GM18520 (cell line): ENCODE data around the gene GBP7.
"Not testable (repeated sequence)": the region's sequence is repeated elsewhere in the genome, so short reads cannot be mapped to it uniquely, and the experiment has no call there.

Source experiments
- ATAC-seq: cut with Tn5 transposase; IDR thresholded peaks from one replicate; pipeline ENCODE4 v1.9.1; 2021; ENCODE audit not compliant: unreplicated experiment

GBP7 gene, protein sequence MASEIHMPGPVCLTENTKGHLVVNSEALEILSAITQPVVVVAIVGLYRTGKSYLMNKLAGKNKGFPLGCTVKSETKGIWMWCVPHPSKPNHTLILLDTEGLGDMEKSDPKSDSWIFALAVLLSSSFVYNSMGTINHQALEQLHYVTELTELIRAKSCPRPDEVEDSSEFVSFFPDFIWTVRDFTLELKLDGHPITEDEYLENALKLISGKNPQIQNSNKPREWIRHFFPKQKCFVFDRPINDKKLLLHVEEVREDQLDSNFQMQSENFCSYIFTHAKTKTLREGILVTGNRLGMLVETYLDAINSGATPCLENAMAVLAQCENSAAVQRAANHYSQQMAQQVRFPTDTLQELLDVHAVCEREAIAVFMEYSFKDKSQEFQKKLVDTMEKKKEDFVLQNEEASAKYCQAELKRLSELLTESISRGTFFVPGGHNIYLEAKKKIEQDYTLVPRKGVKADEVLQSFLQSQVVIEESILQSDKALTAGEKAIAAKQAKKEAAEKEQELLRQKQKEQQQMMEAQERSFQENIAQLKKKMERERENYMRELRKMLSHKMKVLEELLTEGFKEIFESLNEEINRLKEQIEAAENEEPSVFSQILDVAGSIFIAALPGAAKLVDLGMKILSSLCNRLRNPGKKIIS

DNA sequence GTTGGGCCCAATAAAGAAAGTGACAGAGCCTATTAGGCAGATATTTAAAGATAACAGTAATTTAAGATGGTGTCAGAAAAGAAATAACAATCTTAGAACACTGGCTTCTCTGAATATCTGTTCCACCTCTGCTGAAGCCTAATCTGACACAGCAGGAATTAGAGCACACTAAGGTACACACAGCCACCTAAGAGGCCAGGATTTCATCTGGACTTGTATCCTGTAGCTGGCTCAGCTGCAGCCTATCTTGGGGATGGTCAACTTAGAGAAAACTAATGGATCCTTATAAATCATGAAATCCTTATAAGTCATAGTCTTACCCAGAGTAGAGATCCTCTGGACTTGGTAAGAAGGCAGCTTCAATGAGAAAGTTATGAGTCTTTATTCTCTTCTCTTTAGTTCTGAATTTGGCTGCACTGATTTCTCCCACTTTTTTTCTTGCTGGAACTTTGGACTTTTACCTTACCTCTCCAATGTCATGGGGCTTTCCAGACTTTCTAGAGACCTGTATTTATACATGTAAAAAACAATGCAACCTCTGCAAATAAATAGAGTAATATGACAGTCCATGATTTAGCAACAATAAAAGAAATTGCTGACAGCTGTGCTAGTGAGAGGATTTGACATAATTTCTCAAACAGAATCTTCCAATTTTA is at the start of gene GBP7:
TSS of gene GBP7 (minus strand) at position 403 of the 656 bp plus-strand sequence. CDS start 4,068 bp downstream, outside the sequence.
- no peak for ATAC-seq

DNA sequence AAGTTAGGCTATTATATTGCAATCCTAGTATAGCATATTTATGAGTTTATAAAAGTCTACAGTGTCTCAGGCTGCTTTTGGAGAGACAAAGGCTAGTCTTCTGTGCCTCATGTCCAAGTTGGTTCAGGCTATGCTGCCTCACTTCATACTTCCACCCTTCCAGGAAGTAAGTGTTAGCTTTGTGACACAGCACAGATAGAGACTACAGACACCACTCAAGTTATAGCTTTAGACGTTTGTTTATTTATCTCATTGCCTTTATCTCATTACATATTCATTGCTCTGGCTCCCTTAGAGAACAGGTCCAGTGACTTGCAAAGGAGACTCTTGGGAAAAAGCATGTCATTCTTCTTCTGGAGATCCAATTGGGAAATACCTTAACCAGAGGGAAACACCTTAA is 45.5 kb upstream of the GBP7 start:
- ATAC-seq, result no peak

DNA sequence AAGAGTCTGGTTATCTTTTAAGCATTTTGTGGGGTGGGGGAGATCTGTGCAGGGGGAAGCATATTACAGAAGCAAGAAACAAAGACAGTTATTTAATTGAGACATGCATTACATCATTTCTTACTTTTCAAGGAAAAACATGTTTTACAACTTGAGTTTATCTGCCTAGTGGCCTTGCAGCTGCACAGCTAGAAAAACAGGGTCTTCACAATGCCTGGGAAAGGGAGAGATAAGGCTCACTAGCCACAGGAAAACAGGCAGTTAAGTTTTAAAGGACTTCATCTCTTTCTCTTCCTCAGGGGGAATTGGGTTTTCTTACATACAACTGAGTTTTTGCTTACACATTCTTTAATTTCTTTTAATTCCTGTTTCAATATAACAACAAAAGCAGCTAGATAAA is 44.0 kb upstream of the GBP7 start:
- ATAC-seq, result not testable (repeated sequence)

DNA sequence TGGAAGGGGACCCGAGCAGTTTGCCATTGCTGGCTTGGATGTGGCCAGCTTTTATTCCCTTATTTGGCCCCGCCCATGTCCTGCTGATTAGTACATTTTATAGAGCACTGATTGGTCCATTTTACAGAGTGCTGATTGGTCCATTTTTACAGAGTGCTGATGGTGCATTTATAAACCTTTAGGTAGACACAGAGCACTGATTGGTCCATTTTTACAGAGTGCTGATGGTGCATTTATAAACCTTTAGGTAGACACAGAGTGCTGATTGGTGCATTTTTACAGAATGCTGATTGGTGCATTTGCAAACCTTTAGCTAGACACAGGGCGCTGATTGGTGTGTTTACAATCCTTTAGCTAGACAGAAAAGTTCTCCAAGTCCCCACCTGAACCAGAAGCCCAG is 43.1 kb upstream of the GBP7 start:
- not testable (repeated sequence) for ATAC-seq

DNA sequence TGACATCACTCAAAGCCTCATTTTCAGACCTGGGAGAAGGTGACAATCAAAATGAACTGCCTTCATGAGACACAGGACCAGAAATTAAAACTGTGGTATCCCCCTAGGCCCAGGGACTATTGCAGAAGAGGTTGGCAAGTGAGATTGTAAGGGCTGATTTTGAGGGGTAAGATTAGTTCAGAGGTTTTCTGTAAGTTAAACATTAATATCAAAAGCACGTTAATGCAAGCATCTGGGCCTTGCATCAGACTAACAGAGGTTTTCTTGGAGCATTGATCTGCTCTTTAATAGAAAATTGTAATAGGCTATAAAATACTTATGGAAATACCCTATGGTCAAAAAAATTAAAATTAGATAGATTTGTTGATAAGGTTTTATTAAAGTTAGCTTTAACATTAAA is 37.5 kb upstream of the GBP7 start:
- no peak for ATAC-seq

DNA sequence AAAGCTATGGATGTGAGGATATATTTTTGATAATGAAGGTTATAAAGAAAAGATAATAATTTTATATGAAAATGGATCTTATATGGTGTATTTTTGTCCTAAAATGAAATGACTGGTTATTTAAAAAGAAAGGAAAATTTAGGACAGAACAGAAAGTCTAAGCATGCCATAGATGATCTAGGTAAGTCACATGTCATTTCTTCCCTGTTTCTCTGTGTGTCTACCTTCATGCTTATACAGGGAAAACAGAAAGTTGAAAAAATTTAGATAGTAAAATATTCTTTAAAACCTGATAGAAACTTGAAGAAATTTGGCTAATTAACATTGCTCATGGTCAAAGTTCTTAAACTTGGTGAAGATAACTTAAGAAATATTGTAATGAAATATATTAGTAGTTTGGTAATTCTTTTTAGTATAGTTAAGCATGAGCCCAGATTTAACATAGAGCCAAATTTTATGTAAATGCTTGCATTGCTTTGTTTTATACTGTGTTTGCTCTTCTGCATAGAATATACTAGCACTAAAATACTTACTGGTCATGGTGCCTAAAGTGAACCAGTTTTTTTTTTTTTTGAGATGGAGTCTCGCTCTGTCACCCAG is 35.3 kb upstream of the GBP7 start:
- no peak for ATAC-seq

DNA sequence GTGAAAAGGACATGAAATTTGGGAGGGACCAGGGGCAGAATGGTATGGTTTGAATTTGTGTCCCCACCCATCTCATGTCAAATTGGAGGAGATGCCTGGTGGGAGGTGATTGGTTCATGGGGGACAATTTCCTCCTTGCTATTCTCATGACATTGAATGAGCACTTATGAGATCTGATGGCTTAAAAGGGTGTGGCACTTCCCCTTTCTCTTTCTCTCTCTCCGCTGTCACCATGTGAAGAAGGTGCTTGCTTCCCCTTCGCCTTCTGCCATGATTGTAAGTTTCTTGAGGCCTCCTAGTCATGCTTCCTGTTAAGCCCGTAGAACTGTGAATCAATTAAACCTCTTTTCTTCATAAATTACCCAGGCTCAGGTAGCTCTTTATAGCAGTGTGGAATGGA is 30.6 kb upstream of the GBP7 start:
- ATAC-seq, result no peak

DNA sequence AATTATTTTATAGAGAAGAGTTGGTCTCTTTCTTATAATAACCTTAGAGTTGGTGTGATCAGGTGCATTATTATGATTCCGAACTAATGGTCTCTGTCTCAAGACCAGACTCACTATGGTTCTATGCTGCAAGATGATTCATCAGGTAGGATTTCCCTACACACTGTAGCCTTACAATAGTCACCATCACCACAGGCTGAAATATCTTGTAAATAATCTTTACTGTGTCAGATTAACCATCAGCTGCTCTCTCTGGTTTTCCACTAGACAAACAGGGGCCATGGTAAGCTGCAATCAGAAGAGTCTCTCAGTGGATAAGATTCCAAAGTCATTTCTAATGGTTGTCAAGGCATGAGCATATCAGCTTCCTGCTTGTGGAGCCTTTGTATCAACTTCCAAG is 27.4 kb upstream of the GBP7 start:
- no peak for ATAC-seq

DNA sequence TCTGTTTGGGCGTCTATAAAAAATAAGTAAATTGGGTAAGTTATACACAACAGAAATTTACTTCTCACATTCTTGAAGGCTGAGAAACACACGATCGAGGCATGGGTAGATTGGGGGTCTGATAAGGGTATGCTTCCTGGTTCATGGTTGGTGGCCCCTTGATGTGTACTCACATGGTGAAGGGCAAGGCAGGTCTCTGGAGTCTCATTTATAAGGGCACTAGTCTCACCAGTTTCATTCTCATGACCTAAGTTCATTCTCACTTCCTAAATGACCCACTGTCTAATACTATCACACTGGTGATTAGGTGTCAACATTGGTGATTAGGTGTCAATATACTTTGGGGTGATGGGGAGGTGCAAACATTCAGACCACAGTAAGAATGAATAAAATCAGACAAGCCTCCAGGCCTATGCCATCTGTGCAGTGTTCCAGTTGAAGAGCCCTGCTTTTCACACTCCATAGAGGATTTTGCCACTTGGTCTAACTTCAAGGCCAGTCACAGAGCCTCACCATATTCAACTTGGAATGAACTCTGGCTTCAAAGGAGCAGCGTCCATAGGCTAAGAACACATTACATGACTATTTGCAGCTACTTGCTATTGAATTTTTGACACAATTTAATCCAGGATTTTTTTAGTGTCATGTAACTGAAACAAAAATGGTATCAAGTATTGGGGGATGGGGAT is 25.4 kb upstream of the GBP7 start:
- ATAC-seq, result peak; percentile 94

DNA sequence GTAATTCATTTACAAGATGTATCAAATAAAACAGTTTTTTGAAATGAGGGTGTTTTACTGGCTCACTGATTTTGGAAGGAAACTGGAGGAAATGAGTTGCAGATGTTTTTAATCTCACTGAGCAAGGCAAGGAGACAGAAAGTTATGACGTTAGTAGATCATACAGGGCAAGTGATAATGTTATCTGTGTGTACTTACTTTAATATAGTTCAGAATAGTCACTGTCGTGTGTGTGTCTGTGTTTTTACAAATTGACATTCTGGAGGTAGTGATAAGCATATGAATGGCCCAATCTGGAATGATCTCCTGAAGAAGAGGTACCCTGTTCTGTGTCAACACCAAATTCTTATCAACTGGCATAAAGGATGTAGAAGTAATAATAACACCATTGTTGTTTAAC is 24.9 kb upstream of the GBP7 start:
- no peak for ATAC-seq

DNA sequence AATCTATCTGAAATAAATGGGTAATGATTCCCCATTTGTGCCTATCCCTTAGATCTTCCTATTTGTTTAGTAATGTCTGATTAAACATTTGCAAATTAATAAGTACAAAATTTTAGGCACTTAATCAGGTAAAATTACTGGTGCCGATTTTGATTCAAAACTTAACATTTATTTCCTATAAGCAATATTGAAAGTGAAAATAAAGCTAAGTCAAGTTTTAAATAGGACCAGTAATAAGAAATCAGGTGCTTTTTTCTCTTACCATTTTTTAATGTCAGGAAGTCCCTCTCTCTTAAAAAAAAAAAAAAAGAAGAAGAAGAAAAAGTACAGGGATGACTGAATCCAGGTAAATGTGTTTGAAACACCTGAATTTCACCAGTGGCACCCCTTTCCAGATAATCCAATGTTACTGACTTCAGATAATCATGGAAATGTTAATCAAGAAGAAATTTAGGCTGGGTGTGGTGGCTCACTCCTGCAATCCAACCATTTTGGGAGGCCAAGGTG is 23.8 kb upstream of the GBP7 start:
- no peak for ATAC-seq

DNA sequence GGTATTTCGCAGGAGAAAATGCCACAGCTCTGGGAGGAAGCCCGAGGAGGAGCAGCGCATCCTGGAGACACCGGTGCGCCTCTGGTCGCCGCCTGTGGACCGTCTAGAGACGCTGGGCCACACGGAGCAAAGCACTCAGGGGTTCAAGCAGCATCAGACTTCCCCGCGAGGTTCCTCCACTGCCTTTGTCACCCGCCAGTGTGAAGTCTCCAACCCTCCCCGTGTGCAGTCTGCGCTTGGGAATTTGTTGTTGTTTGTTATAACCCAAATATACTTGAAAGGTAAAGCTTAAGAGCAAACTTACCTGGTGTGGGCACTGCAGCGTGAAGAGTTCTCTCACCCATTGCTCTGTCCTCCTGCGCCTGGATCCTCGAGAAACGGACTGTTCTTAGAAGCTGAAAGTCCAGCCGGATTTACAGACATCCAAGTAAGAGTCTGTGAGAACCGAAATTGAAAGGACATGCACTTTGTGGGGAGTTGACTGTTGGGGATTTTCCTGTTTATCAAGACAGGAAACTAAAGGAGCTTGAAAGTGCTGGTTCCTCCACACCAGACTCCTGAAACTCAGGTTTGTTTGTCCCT is 22.8 kb upstream of the GBP7 start, which contains the start of gene GBP4:
TSS of gene GBP4 (minus strand) at position 452 of the 582 bp plus-strand sequence. CDS start at position 344, 108 bp downstream.
- ATAC-seq, result peak; percentile 34

DNA sequence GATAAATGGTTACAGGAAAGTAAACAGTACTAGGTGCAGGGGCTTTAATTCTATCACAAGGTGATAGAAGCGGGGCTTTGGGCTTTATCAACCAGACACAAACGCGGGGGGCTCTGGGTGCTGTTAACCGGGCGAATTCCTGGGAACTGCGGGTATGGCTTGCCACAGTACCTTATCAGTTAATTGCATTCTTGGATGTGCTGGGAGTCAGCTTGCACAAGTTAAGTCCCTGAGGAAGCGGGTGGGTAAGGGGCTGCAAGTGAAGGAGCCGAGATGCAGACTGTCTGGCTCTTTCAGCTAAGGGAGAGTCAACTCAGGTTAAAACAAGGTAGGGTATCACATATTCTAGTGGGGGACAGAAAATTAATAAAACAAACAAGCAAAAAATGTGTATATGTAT is 22.3 kb upstream of the GBP7 start:
- ATAC-seq, result no peak

DNA sequence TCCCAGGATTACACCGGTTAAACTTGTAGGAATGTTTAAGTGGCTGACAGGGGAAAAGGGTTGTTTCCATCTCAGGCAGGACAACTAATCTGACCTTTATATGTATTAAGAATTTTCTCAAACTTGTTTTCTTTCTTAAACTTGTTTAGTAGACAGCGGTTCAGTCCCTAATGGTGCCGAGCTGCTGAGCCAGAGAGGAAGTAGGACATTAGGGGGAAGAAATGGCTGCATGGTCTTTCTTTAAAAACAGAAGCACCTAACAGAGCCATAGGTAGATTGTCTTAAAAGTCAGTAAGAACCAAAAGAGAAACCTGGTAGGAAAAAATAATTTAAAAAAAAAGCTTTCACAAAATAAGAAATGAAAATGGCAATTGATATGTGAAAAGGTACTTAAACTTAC is 19.7 kb upstream of the GBP7 start:
- no peak for ATAC-seq

DNA sequence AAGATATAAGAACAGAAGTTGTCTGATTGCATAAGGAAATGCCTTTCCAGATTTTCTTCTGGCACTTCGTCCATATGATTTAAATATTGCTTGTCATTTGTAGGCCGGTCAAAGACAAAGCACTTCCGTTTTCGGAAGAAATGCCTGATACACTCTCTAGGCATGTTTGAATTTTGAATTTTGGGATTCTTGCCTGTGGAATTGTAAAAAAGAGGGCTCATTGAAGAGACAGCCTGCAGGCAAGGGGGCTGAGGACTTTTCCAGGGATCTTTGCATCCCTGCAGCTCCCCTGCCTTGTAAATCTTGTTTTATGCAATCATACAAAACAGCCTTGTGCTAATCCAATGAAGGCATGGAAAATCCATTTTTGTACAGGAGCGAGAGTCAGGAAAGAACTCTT is 15.5 kb upstream of the GBP7 start:
- no peak for ATAC-seq

DNA sequence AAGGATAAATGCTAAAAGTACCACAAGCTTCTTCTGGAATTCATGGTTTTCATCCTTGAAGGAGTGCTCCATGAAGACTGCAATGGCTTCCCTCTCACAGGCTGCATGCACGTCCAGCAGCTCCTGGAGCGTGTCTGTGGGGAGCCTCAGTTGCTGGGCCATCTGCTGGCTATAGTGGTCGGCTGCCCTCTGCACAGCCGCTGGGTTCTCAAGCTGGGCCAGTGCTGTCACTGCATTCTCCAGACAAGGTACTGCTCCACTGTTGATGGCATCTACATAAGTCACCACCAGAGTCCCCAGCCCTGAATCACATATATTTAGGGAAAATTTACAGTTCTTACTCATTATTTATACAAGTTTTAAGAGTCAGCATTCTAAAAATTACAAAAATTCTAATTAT is 14.2 kb upstream of the GBP7 start:
- no peak for ATAC-seq

DNA sequence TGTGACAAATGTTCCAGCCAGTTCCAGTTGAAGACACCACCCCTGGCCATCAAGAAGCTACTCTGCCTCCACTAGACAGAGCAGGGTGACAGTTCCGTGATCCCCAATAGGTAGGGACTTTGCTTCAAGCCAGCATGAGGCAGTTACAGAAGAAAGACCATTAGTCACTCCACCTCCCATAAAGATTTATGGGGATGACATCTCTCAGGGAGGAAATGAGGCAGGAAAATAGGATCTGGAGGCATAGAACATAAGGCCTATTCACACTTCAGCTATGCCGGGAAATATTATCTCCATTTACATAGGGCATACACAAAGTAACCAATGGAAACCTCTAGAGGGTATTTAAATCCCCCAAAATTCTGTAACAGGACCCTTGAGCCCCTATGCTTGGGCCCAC is 3.5 kb upstream of the GBP7 start:
- ATAC-seq, result no peak

DNA sequence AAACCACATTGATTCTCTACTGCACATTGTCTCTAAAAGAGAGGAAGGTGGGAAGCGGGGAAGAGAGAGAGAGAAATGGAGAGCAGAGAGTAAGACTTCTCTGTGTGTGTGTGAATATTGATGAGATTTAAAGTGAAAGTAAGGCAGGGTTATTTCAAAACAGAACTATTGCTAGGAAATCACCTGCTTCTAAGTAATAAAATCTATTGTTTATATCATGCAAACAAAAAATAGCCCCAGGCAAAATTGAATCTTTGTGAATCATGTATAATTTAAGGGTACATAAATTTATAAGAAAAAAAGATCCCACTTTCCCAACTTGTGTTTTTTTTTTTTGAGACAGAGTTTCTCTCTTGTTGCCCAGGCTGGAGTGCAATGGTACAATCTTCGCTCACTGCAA is 1.2 kb upstream of the GBP7 start:
- ATAC-seq, result no peak

DNA sequence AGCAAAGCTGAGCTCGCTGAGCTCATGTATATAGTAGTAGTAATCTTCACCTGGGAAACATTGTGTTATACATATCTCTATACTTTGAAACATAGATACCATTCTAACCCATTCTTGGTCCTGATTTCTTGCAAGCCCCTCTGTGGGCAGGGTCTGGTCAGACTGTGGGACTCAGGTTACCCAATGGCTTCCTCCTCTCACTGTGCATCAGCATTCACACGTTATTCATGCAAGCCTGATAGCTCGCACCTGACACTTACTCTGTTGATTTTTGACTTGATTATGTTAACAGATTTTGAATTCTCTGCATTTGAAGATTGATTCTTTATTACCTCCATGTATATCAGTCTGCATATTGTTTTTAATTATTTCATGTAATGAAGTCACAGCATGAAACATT is 1.3 kb downstream of the GBP7 start:
- ATAC-seq, result no peak

DNA sequence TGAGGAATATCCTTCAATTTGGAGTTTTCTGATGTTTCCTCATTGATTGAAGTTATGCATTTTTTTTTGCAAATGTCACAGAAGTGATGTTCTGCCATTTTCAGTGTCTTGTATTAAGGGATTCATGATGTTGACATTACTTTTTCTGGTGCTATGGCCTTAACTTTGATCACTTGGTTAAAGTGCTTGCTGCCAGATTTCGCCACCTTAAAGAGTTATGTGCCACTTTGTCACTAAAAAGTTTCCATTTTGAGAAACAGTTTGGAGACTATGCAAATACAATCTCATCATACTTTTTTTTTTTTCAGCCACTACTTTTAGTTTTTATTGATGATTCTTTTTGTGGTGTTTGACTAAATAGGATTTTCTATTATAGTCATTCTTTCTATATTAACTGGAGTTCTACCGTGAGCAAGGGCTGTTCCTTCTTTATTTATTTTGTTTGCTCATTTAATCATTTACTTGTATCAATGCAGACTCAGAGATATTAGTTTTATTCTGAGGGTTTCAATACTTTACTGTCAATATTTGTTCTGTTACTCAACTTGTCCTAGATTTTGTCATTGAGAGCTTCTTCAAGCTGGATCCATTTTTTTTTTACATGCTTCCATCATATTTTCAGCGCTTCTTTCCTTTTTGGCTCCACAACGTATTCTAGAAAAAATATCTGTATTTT is 3.2 kb downstream of the GBP7 start:
- no peak for ATAC-seq
